Mucosa of descending colon (tissue), 3 donors: ENCODE measurements around the gene KBTBD12. TPM values are rescaled to one million over a fixed set of nuclear protein-coding genes. Genes with fewer than 3 reads are reported as not detected.

Source experiments
- ATAC-seq: fragments of 200-7000 bp; cut with Tn5 transposase; one replicate; pipeline ENCODE4 v1.9.1; 2020; ENCODE audit warnings: mild to moderate bottlenecking, moderate library complexity
- DNase-seq, 3 donors: peaks; one replicate each; pipeline ENCODE4 v3.0.0-alpha.2; 2020
- H3K36me3 ChIP-seq: fragments of 200-600 bp; one replicate; pipeline ENCODE4 v1.8.0; 2021; ENCODE audit warnings: low read depth, mild to moderate bottlenecking
- H3K4me1 ChIP-seq: fragments of 200-600 bp; one replicate; pipeline ENCODE4 v1.8.0; 2021; ENCODE audit warnings: low read depth, mild to moderate bottlenecking
- H3K4me3 ChIP-seq: fragments of 200-600 bp; one replicate; pipeline ENCODE4 v1.8.0; 2021; ENCODE audit warnings: mild to moderate bottlenecking
- H3K9me3 ChIP-seq: fragments of 200-600 bp; one replicate; pipeline ENCODE4 v1.8.0; 2021; ENCODE audit warnings: mild to moderate bottlenecking
- CTCF ChIP-seq: fragments of 200-600 bp; IDR thresholded peaks from one replicate; pipeline ENCODE4 v1.8.0; 2022; ENCODE audit warnings: antibody characterized with exemption, mild to moderate bottlenecking
- intact Hi-C, 2 donors: fragments of 100-400 bp; cut with DNase I in 1 of 2; cut with micrococcal nuclease in 1 of 2; formaldehyde crosslinking; loops; one replicate each; pipeline versions ENCODE4 v1.11.0 to v1.11.1; 2022; cut with DNase I, micrococcal nuclease
- total RNA-seq, 3 donors: library from RNA; stranded (reverse); fragmentation: NEBNext Ultra II Directional in 2 of 3; extraction: Animal tissue kit (Norgen Biotek cat#: 25700) in 2 of 3; gene quantifications; one replicate each; pipeline versions ENCODE4 v1.2.1 to v1.2.4, GENCODE V29; 2021 to 2023
- donor health status: DM: no; HTN: no; CAD: no; lungs with moderate emphysema.
- donor health status: DM: no; HTN: no; CAD: no.
- donor health status: DM: no; HTN: yes; CAD: no.

The KBTBD12 gene
- total RNA-seq, 3 donors from 2014 or later = 3.1 to 6.6 (median 5.5) TPM

DNA sequence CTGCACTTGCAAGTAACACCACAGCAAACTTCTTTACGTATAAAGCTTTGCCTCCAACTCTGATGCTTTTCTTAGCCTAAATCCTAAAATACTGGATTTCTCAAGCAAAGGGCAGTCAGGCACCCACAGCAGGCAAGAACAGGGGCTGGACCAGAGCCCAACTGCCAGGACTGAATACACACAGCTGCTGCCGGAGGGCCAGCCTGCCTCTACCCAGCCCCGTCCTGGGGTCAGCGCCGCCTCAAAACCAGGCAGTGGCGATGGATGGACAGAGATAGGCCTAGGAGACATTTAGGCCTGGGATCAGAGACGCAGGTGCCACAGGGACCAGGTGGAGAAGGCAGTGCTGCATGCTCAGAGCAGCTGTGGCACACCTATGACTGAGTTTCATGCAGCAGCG lies 89.6 kb downstream of the KBTBD12 start:
- Histone ChIP-seq H3K36me3 (no peaks in the 10 kb centered on the region), H3K4me3 (no peak overlapping the region), H3K9me3 (no peaks in the 10 kb centered on the region), H3K4me1 (no peaks in the 10 kb centered on the region)
- DNase-seq (no peak), ATAC-seq (no peak)
- intact Hi-C loops = no loop called here
- no peak for TF ChIP-seq CTCF

DNA sequence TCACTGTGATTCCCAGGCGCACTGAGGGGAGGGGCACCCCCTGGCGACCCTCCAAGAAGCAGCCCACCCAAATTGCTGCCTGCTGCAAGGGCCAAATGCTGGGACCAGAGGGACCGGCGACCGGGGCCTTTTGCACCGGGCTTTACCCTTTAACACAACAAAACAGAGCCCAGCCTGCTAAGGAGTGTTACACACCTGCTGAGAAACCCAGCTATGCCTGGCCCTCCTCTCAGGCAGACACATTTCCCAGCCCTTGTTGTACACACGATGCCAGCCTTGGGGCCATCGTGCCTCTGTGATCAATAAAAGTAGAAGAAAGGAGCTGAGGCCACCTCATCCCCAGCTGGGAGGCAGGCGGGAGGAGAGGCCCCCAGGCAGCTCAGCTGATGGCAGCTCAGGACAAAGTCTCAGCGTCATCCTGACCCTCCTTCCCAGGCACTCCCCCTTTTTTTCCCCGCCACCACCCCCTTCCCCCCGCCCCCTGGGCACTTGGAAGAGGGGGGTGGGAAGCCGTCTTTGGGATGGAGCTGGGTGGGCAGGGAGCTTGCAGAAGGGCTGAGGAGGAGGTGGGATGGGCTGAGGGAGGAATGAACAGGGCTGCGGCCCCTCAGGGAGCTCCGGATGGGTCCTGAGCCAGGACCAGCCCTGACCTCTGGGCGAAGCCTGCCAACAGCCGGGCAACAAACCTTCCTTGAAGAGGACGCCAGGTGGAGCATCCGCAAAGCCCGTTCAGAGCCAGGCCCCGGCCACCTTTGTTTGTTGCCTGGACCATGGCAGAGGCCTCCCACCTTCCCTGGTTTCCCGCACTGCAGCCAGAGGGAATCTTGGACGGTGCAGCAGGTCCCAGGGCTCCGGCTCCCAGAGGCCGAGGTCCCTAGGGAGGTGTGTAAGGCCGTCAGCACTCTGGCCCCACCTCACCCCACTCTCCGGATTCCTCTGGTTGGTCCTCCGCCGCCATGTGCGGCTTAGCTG lies 91.3 kb downstream of the KBTBD12 start:
- TF ChIP-seq CTCF = no peak
- Histone ChIP-seq H3K9me3 (no peaks in the 10 kb centered on the region), H3K4me3 (no peak overlapping the region), H3K4me1 (no peaks in the 10 kb centered on the region), H3K36me3 (no peaks in the 10 kb centered on the region)
- DNase-seq (no peak), ATAC-seq (no peak)
- intact Hi-C loops = no loop called here

DNA sequence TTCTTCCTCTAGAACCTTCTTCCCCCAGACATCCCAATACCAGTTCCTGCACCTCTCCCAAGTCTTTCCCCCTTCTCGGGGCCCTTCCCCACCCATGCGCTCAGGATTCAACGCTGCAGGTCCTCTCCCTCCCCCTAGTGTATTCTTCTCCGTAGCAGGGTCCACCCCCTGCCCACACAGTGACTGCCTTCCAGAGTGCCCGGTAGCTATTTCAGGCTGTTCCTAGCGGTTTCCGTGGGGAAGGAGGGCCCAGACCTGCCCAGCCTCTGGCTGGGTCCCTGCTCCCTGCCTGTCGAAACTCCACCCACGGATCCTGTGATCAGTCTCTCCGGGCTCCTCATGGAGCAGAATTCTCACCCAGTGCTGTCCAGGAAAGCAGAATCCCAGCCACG lies 92.0 kb downstream of the KBTBD12 start:
- DNase-seq (no peak), ATAC-seq (no peak)
- no peak for TF ChIP-seq CTCF
- H3K9me3 ChIP-seq = no peaks in the 10 kb centered on the region
- H3K36me3 ChIP-seq = no peaks in the 10 kb centered on the region
- H3K4me1 ChIP-seq = no peaks in the 10 kb centered on the region
- intact Hi-C loops = no loop called here
- H3K4me3 ChIP-seq = no peak overlapping the region

- no peak for TF ChIP-seq CTCF
- H3K9me3 ChIP-seq = no peaks in the 10 kb centered on the region
- H3K36me3 ChIP-seq = no peaks in the 10 kb centered on the region
- H3K4me3 ChIP-seq = no peak overlapping the region
- intact Hi-C loops = no loop called here
- ATAC-seq (no peak), DNase-seq (no peak)
- H3K4me1 ChIP-seq = no peaks in the 10 kb centered on the region
Observed at GRCh38 chr3:128009952-128010846, 95.2 kb downstream of the KBTBD12 start.

DNA sequence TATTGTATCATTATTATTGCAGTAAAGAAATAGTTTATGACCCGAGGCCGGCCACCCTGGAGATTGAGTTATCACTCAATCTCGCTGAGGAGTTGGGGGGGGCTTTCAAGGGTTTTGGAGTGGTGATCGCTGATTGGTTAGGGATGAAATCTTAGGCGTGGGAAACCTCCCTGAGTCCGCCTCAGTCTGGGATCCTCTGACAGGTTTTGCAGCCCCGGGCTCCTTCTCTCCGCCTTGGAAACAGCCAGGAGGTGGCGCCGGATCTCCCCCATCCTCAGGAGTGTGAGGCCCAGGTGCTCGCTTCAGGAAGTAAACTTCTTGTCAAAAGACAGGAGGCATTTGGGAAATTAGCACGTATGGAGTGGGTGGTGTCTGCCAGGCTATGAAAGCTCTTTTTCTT lies 96.1 kb downstream of the KBTBD12 start:
- ATAC-seq = peak; percentile 88
- peak in 2 of 3 donors; percentile 67 to 72 for DNase-seq
- intact Hi-C loops = no loop called here
- no peaks in the 10 kb centered on the region for H3K9me3 ChIP-seq
- H3K4me3 ChIP-seq = no peak overlapping the region
- no peaks in the 10 kb centered on the region for H3K36me3 ChIP-seq
- H3K4me1 ChIP-seq = no peaks in the 10 kb centered on the region
- no peak for TF ChIP-seq CTCF
